ENCODE measurements around the gene GLI1.

- no peak for TF ChIP-seq POLR2A (IDR thresholded peaks at IDR 0.05)
- TF ChIP-seq CTCF (IDR thresholded peaks at IDR 0.05) = no peak
These were observed 17.6 kb upstream of the GLI1 start for GRCh38 chr12:57441846-57442427.

Data from Peyer's patch (tissue), 4 donors.